HS-5 (cell line): ENCODE results near the gene DPH1.
A peak's percentile ranks its signal among the peaks of the same experiment; 100 is the strongest.
"Not testable (repeated sequence)": the region's sequence is repeated elsewhere in the genome, so short reads cannot be mapped to it uniquely, and the experiment has no call there.

Experiments used
- DNase-seq: peaks from one replicate; pipeline ENCODE4 v3.0.0-alpha.2; 2012; ENCODE audit warnings: low read depth

The DPH1 gene

DNA sequence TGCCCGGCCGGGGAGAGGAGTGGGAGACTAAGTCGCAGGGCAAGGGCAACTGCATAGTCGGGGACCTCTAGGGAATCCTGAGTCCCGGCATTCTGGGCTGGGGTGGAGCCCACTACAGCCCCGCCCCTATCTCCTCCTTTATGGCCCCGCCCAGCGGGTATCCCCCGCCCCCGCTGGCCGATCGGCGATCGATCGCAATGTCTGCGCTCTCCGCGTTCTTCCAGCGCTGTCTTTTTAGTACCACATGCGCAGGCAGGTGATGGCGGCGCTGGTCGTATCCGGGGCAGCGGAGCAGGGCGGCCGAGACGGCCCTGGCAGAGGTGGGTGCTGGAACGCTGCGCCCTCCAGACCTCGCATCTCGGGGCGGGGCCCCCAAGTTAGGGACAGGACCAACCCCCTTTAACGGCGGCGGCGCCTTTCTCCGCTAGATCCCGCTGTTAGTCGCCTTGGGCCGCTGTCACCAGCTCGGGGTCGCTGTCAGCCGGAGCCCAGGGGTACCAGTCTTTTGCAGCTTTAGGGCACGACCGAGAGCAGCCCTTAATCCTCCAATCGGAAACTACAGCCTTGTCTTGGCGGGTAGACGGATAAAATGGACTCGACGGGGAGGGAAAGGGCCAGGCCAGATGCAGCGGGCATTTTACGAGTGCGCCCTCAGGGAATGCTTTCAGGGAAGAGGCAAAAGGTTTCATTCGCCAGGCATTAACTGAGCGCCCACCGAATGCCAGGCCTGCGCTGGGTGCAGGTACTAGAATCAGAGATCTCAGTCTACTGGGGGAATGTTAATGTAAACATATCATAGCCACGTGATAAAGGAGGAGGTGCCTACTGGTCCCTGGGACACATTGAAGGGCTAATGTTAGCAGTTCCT lies at the start of gene DPH1:
DPH1 (plus strand) TSS at position 243 of the 868 bp plus-strand sequence; CDS start at position 260, 17 bp downstream.
- DNase-seq = peak; percentile 69

DNA sequence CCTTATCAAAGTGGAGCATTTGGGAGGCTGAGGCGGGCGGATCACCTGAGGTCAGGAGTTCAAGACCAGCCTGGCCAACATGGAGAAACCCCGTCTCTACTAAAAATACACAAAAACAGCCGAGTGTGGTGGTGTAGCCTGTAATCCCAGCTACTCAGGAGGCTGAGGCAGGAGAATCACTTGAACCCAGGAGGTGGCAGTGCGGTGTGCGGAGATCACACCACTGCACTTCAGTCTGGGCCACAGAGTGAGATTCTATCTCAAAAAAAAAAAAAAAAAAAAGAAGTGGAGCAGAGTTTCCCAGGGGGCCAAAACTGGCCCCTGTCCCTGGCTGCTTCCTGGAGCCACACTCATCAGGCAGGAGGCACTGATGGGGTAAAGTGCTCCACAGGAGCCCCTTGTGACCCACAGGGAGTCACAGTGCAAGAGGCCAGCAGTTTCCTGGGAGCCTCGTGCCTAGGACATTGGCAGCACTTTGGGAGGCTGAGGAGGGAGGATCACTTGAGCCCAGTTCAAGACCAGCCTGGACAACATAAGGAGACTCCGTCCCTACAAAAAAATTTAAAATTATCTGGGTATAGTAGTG lies 49.2 kb upstream of the DPH1 start:
- no peak for DNase-seq

DNA sequence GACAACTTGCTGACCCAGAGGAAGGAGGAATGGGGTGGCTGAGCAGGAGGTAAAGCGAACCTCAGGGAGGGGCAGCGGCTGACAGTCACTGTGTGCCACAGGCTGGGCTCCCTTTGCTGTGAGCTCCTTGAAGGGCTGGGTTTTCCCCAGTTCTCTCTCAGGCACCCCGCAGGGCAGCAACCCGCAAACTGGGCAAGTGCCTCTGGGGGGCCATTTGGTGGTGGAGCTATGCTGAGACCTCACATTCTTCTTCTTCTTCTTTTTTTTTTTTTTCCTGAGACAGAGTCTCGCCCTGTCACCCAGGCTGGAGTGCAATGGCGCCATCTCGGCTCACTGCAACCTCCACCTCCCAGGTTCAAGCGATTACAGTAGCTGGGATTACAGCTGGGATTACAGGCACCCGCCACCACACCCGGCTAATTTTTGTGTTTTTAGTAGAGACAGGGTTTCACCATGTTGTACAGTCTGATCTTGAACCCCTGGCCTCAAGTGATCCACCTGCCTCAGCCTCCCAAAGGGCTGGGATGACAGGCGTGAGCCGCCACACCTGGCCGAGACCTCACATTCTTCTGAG lies 47.1 kb upstream of the DPH1 start:
- not testable (repeated sequence) for DNase-seq

DNA sequence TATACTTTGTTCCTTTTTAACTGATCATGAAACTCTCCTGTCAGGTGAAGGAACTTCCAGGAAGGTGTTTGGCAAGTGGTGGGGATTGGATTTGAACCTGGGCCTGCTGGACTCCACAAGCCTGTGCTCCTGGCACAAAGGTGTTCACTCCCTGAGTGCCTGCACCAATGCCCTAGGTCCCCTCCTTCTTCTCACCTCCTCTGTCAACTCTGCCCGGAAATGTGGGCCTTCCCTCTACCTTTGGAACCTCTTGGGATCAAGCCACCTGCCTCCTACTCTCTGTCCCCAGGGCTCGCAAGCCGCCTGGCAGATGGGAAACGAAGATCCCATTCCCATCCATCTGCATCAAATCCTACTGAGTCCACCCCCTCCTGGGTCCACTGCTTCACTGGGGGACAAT lies 44.9 kb upstream of the DPH1 start:
- no peak for DNase-seq

DNA sequence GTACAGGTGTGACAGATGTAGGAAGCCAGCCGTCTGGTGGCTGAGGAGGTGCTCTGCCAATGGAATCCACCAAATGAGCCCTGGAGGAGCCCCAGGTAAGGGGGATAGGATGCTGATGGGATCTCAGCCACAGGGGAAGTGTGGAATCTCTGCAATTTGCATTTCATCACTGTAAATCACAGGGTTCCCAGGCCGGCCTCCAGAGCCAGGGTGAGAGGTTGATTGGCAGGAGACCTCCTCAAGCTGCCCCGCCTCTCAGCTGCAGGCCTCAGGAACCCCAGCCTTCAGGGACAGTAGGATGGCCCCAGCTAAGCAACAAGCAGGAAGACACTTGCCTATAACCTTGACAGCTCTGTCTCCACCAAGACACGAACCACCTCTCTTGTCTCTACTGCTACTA lies 44.3 kb upstream of the DPH1 start:
- DNase-seq = no peak

DNA sequence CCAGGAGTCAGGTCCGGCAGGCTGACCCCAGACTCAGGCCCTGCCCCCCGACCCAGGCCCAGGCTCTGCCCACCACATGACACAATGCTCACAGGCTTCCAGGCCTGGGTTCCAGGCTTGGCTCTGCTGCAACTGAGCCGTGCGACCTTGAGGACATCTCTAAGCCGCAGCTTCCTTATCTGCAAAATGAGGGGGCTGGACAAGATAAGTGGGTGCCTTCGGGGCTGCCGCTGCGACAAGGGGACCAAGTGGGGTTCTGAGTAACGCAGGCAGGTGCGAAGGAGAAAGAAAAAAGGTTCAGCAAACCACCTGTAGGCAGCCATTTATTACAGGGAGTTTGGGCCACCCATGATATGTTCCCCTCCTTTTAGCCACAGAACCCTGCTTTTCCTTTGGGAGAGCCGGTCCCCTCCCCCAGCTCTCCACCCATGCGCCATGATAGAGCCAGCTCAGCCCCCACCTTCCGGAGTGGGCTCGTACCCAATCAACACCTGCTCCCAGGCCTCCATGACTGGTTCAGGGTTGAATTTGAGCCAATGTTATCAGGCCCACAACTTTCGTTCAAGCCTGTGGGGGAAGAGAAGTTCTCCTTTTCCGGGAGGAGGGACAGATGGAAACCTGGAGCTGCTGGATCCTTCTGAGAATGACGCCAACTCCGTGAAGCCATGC lies 43.0 kb upstream of the DPH1 start:
- DNase-seq = no peak

DNA sequence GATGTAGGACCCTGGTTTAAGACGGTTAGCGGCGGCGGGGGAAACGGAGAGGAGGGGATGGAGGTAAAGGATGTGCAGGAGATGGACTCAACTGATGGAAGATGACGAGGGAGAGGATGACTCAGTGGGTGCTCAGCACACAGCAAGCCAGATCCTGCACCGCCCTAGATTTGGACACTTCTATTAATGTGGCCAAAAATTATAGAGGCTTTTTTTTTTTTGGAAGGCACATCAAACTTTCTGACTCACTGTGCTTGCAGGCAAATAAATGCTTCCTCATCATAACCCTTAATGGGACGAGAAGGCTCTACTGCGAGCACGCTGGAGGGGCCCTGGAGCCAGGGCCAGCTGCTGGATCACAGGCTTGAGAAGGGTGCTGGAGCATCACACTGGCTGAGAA lies 40.8 kb upstream of the DPH1 start:
- peak; percentile 89 for DNase-seq

DNA sequence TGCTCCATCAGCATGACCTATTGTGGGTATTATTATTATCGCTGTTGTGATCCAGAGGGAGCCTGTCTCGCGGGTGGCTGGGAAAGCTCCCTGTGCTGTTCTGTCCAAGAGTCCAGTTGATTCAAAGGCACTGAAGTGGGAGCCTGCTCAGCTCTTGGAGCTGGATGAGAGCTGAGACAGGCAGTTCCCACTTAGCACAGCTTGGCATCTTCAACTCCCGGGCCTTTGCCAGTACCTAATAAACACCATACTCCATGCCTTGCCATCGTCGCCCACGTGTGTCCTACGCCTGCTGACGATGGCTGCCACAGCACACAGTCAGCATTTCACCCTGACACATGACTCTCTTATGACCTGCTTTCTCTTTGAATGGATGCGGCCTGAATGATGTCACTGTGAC lies 37.4 kb upstream of the DPH1 start:
- no peak for DNase-seq

DNA sequence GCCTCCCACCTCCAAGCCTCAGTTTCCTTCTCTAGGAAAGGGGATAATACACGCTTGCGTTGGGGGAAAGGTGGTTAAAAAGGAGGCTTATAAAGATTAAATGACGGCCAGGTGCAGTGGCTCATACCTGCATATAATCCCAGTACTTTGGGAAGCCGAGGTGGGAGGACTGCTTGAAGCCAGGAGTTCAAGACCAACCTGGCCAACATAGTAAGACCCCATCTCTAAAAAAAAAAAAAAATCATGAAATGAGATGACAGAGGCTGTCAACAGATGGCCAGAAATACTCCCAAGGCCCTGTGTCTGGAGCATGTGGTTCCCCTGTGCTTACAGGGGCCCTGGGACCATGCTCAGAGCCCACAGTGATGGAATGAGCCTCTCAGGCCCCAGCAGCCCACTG lies 35.2 kb upstream of the DPH1 start:
- no peak for DNase-seq

DNA sequence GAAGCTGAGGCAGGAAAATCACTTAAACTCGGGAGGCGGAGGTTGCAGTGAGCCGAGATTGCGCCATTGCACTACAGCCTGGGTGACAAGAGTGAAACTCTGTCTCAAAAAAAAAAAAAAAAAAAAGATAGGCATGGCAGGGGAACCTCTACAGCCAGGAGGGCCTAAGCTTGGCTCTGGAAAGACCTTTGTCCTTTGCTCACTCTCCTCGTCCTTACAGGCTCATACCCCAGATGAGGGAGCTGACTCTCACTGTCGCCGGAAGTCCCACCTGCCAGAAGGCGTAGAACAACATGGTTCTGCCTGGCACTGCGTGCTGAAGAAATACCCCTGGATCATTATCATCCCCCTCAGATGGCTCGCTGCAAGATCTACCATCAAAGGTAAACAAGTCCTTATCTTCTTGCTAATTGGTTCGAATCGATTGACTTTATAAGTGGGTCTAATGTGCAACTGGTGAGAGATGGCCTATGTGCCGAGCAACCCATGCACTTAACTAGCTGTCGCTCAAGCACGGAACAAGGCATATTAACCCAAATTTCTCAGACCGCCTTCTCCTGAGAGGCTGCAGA lies 34.5 kb upstream of the DPH1 start:
- DNase-seq = no peak

DNA sequence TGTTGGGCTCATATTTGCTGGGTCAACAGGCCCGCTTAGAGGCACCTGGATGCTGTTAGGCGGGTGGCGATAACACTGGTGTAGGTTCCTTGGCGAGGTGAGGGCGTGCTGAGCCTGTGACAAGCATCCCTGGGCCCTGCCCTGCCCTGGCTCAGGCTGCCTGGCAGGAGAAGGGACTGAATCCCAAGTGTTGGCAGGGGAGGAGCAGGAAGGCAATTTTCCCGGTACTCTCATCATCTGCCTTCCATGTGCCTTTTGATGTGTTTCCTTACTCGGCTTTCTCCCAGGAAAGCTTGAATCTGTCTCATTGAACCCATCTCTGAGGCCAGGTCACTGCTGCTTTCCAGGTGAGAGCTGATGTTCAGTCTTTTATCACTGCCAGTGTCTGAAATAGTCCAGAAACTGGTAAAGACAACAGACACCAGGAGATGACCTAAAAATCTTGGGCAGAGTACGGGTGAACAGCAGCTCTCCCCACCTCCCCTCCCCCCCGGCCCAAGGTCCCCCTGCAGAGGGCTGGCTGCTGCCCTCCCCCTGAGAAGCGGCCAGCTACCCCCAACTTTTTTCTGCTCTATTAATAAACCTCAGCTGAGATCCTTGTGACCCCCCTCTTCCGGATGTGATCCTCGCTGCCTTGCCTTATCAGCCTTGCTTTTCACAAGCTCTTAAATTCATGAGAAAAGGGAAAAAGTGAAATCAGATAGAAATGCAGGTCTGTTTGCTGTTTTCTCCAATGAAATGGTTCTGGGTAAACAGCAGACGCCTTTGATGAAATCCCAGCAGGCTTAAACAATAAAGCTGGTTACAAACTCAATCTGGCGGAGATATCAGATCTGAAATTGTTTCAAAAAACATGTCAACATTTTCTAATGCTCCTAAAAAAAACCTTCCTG lies 33.8 kb upstream of the DPH1 start:
- no peak for DNase-seq

DNA sequence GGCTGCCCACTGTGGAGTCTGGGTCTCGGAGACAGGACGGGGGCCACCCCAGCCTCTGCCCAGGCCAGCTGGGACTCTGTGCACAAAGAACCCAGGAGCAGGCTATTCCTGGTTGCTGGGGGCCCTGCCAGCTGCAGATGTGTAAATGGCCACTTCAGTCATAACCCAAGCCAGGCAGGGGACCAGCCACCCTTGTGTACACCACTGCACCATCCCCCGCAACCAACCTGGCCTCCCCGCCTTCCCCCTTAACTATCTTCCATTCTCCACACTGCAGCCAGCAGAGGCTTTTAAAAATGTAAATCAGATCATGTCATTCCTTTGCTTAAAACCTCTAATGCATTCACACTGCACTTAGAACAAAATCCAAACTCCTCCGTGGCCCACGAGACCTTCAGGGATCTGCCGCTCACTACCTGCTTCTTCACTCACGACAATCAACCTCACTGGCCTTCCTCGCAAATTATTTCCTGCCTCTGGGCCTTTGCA lies 33.1 kb upstream of the DPH1 start:
- no peak for DNase-seq

DNA sequence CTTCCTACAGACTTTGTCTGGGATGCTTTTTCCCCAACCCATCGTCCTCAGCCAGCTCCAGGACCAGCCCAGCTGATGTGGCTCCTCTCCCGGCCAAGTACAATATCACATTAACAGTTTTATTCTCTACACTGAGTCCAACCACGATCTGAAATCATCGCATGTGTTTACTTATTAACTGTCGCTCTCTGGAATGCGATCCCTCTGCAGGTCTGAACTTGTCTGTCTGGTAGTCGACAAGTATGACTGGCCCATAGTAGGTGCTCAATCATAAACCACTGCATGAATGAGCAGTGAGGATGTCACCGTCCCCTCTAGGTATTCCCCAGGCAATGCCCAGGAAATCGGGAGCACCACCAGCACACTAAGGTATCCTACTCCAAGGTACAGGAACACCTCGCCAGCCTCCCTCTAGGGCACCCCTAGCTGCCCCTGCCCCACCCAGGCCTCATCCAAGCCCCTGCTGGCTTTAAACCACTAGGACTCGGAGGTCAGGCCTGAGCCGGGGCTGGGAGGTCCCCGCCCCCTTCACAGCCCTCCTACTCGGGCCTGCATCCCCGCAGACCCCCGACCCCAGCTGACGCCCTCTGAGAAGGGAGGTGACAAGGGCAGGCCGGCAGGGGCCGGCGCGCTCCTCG lies 32.5 kb upstream of the DPH1 start:
- no peak for DNase-seq

DNA sequence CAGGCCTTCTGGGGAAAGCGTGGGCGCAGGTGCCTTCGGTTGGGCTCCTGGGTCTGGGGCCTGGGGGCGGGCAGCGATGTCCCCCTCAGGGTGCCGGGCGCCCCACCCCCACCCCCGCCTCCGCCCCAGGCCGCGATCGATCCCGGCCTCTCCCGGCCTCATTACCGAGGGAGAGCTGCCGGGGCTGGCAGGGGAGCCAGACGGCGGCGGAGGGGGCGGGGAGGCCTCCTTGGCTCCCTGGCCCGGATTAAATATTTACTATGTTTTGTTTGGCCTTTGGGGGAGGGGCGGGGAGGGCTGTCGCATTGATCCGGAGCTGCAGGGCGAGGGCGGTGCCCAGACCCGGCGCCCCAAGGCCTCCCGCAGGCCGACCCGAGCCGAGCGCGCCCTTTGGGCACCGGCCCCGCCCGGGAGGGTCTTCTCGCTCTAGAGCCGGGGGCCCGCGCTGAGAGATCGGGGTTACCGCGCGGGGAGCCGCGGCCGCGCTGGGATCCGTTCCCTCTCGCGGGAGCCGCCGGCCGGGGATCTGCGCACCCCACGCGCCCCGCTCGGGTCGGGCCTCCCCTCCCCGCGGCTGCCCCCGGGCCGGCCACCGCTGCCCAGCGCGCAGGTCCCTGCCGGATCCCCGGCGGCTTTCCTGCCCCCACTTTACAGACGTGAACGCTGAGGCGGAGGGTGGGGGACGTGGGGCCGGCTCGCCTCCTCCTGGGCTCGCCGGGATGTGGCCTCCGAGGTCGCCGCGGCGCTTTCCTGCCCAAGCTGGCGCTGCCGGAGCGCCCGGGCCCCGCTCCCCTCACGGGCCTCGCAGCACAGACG lies 31.8 kb upstream of the DPH1 start:
- DNase-seq = no peak

DNA sequence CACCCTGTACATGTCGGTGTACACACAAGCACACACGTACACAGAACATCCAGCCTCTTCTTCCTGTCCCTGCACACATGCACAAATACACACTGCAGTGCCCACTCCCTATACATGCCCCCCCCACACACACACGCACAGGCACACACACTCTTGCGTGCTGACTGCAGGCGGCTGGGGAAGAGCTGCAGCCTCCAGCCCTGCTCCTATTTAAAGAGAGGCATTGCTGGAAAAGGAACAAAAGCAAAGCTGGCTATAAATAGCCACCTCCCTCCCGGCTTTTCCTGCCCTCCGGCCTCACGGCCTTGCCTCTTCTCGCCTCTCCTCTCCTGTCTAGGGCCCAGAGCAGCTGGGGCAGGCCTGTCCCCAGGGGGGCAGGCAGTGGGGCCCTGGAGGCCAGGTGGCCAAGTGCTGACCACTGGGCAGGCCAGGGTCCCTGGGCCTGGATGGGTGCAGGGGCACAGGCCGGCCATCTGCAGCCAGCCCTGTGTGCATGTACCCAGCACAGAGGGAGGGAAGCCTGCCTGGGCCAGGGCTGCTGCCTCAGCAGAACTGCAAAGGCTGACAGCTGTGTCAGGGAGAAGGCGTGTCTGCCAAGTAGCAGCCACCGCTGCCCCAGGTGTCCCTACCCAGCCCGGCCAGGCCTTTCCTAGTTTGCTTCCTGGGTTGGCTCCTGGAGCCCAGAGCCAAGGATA lies 30.2 kb upstream of the DPH1 start:
- no peak for DNase-seq

DNA sequence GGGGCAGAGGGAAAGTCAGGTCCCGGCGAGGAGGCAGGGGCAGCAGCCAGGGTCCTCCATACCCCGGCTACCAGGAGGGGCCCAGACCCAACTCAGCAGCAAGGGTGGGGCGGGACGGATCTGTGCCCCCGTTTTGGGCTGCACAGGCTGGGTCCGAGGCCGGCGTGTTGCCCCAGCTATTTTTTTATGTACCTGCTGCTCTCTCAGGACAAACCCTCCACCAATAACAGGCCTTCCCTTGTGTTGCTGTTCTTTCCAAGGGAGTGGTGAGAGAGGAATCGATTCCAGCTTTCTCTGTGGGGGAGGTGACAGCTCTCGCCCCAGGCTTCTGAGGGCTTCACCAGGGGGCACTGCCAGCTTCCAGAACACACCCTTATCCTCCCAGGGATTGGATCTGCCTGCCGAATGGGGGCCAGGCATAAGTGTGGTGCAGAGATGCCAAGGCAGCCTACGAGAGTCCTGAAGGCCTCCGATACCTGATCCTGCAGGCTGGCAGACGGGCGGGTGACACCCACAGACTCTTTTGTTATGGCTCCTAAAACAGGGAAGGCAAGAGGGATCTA lies 27.1 kb upstream of the DPH1 start:
- no peak for DNase-seq

DNA sequence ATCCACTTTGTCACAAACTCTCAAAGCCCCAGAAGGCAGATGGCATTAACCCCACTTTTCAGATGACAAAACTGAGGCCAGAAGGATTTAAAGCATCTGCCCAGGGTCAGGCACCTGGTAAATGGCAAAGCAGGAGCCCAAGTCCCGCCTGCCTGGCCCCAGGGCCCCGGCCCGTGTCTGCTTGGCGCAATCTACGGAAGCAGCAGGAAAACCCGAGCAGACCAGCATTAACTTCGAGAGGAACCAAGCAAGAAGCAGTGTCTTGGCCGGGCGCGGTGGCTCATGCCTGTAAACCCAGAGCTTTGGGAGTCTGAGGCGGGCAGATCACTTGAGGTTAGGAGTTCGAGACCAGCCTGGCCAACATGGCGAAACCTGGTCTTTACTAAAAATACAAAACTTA lies 26.4 kb upstream of the DPH1 start:
- no peak for DNase-seq

DNA sequence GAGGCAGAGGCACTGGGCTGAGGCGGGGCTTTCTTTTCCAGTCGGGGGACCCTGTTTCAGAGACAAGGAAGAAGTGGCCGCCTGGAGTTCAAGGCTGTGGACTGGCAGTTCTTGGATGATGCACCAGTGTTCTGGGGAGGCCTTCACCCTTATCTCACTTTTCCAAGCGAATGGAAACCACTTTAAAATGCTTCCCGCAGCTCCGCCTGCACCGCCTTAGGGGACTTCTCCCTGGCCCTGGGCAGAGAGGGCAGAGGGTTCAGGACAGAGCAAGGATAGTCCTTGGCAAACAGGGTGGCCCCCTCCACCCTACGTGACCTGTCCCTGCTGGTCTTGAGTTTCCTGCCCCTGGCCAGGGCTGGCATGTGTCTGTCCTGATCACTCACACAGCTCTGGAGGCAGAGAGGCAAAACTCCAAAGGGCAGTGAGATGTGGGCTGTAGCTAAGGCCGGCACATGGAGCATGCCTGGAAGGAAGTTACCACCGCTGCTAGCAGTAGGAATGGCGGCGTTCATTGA lies 25.5 kb upstream of the DPH1 start:
- DNase-seq = no peak
